ENCODE results near the gene PTPN7. TPM values are rescaled to one million over a fixed set of nuclear protein-coding genes. Genes with fewer than 3 reads are reported as not detected.
A peak's percentile ranks its signal among the peaks of the same experiment; 100 is the strongest.
"Not testable (repeated sequence)": the region's sequence is repeated elsewhere in the genome, so short reads cannot be mapped to it uniquely, and the experiment has no call there.

Gene PTPN7
- total RNA-seq, 1 donor from 2014 or later = 0.52 TPM

DNA sequence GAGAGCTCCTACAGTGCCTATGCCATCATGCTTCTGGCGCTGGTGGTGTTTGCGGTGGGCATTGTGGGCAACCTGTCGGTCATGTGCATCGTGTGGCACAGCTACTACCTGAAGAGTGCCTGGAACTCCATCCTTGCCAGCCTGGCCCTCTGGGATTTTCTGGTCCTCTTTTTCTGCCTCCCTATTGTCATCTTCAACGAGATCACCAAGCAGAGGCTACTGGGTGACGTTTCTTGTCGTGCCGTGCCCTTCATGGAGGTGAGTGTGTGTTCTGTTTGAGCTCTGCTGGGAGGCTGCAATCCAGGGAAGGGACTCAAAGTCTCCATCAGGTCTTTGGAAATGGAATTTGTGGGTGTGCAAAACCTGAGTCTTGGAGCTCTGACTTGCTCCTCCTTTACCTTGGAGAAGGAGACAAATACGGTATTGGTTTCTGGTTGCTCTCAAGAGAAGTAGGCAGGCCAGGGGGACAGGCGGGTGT, 37.0 kb downstream of the PTPN7 start:
- Histone ChIP-seq H3K36me3 (ENCODE audit: control insufficient read depth in 3 of 3, insufficient read depth in 3 of 3, low read length in 3 of 3) (no peaks in the 10 kb centered on the region), H3K27ac (ENCODE audit: low read depth, low read length) (no peak overlapping the region), H3K4me1 (ENCODE audit: control insufficient read depth in 3 of 3, insufficient read depth in 3 of 3, low read length in 3 of 3) (no peaks in the 10 kb centered on the region), H3K27me3 (ENCODE audit: control insufficient read depth in 3 of 3, insufficient read depth in 3 of 3, low read length in 3 of 3) (peaks cover 0 to 7% (median 3%) of the 10 kb centered on the region in 3 donors), H3K9ac (ENCODE audit: low read depth in 1 of 3, low read length in 3 of 3) (no peak overlapping the region), H3K4me3 (ENCODE audit: low read length in 3 of 3) (no peak overlapping the region), H3K9me3 (ENCODE audit: control insufficient read depth in 3 of 3, low read length in 3 of 3) (no peaks in the 10 kb centered on the region)

- peaks cover 0 to 7% (median 3%) of the 10 kb centered on the region in 3 donors for H3K27me3 ChIP-seq (ENCODE audit: control insufficient read depth in 3 of 3, insufficient read depth in 3 of 3, low read length in 3 of 3)
- H3K27ac ChIP-seq (ENCODE audit: low read depth, low read length) = no peak within 1 kb of the TSS
Measured at GRCh38 chr1:202122639-202123335, 37.6 kb downstream of the PTPN7 start, which contains the start of gene GPR37L1. Gene GPR37L1 (plus strand): TSS chr1:202122917. CDS start chr1:202122964, 47 bp downstream.

DNA sequence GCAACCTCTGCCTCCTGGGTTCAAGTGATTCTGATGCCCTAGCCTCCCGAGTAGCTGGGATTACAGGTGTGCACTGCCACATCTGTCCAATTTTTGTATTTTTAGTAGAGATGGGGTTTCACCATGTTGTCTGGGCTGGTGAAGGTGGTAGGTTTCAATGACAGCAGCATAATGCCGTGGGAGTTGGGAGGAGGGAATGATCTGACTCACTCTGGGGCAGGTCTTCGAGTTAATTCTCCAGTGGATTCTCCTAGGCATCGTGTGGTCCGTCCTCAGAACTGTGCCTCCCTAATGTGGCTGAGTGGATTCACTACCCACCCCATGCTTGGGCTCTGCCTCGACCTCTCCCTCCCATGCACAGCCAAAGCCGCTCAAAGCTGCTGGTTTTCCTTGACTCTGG, 39.4 kb downstream of the PTPN7 start:
- no peak overlapping the region for H3K27ac ChIP-seq (ENCODE audit: low read depth, low read length)
- peaks cover 0 to 7% (median 3%) of the 10 kb centered on the region in 3 donors for H3K27me3 ChIP-seq (ENCODE audit: control insufficient read depth in 3 of 3, insufficient read depth in 3 of 3, low read length in 3 of 3)
- no peak overlapping the region for H3K4me3 ChIP-seq (ENCODE audit: low read length in 3 of 3)
- no peak overlapping the region for H3K9ac ChIP-seq (ENCODE audit: low read depth in 1 of 3, low read length in 3 of 3)
- no peaks in the 10 kb centered on the region for H3K4me1 ChIP-seq (ENCODE audit: control insufficient read depth in 3 of 3, insufficient read depth in 3 of 3, low read length in 3 of 3)
- no peaks in the 10 kb centered on the region for H3K9me3 ChIP-seq (ENCODE audit: control insufficient read depth in 3 of 3, low read length in 3 of 3)
- H3K36me3 ChIP-seq (ENCODE audit: control insufficient read depth in 3 of 3, insufficient read depth in 3 of 3, low read length in 3 of 3) = no peaks in the 10 kb centered on the region

More at GRCh38 chr1:202122639-202123335, 37.6 kb downstream of the PTPN7 start, which contains the start of gene GPR37L1:
- no peak within 1 kb of the TSS for H3K4me3 ChIP-seq (ENCODE audit: low read length in 3 of 3)
- no peaks in the 10 kb centered on the region for H3K36me3 ChIP-seq (ENCODE audit: control insufficient read depth in 3 of 3, insufficient read depth in 3 of 3, low read length in 3 of 3)
- H3K4me1 ChIP-seq (ENCODE audit: control insufficient read depth in 3 of 3, insufficient read depth in 3 of 3, low read length in 3 of 3) = no peaks in the 10 kb centered on the region
- H3K9me3 ChIP-seq (ENCODE audit: control insufficient read depth in 3 of 3, low read length in 3 of 3) = no peaks in the 10 kb centered on the region
- no peak within 1 kb of the TSS for H3K9ac ChIP-seq (ENCODE audit: low read depth in 1 of 3, low read length in 3 of 3)

GRCh38 chr1:202117898-202118371, 42.5 kb downstream of the PTPN7 start:
- Histone ChIP-seq H3K36me3 (ENCODE audit: control insufficient read depth in 3 of 3, insufficient read depth in 3 of 3, low read length in 3 of 3) (no peaks in the 10 kb centered on the region), H3K4me1 (ENCODE audit: control insufficient read depth in 3 of 3, insufficient read depth in 3 of 3, low read length in 3 of 3) (peaks cover 8 to 10% (median 8%) of the 10 kb centered on the region in 3 donors), H3K27me3 (ENCODE audit: control insufficient read depth in 3 of 3, insufficient read depth in 3 of 3, low read length in 3 of 3) (peaks cover 0 to 7% (median 0%) of the 10 kb centered on the region in 3 donors), H3K4me3 (ENCODE audit: low read length in 3 of 3) (no peak overlapping the region), H3K9me3 (ENCODE audit: control insufficient read depth in 3 of 3, low read length in 3 of 3) (no peaks in the 10 kb centered on the region), H3K27ac (ENCODE audit: low read depth, low read length) (no peak overlapping the region), H3K9ac (ENCODE audit: low read depth in 1 of 3, low read length in 3 of 3) (no peak overlapping the region)

- Histone ChIP-seq H3K9ac (ENCODE audit: low read depth in 1 of 3, low read length in 3 of 3) (no peak overlapping the region), H3K4me3 (ENCODE audit: low read length in 3 of 3) (no peak overlapping the region), H3K36me3 (ENCODE audit: control insufficient read depth in 3 of 3, insufficient read depth in 3 of 3, low read length in 3 of 3) (no peaks in the 10 kb centered on the region), H3K4me1 (ENCODE audit: control insufficient read depth in 3 of 3, insufficient read depth in 3 of 3, low read length in 3 of 3) (peaks cover 10 to 11% (median 11%) of the 10 kb centered on the region in 3 donors), H3K9me3 (ENCODE audit: control insufficient read depth in 3 of 3, low read length in 3 of 3) (no peaks in the 10 kb centered on the region), H3K27me3 (ENCODE audit: control insufficient read depth in 3 of 3, insufficient read depth in 3 of 3, low read length in 3 of 3) (peaks cover 0 to 5% (median 0%) of the 10 kb centered on the region in 3 donors), H3K27ac (ENCODE audit: low read depth, low read length) (no peak overlapping the region)
Measured at GRCh38 chr1:202116287-202116686, 44.1 kb downstream of the PTPN7 start.

GRCh38 chr1:202113690-202114300, 46.6 kb downstream of the PTPN7 start:
- H3K9ac ChIP-seq (ENCODE audit: low read depth in 1 of 3, low read length in 3 of 3) = no peak overlapping the region
- peaks cover 10 to 11% (median 11%) of the 10 kb centered on the region in 3 donors for H3K4me1 ChIP-seq (ENCODE audit: control insufficient read depth in 3 of 3, insufficient read depth in 3 of 3, low read length in 3 of 3)
- H3K9me3 ChIP-seq (ENCODE audit: control insufficient read depth in 3 of 3, low read length in 3 of 3) = no peaks in the 10 kb centered on the region
- H3K27me3 ChIP-seq (ENCODE audit: control insufficient read depth in 3 of 3, insufficient read depth in 3 of 3, low read length in 3 of 3) = no peaks in the 10 kb centered on the region
- H3K4me3 ChIP-seq (ENCODE audit: low read length in 3 of 3) = no peak overlapping the region
- no peak overlapping the region for H3K27ac ChIP-seq (ENCODE audit: low read depth, low read length)
- H3K36me3 ChIP-seq (ENCODE audit: control insufficient read depth in 3 of 3, insufficient read depth in 3 of 3, low read length in 3 of 3) = no peaks in the 10 kb centered on the region

GRCh38 chr1:202112859-202113689, 47.3 kb downstream of the PTPN7 start:
- H3K36me3 ChIP-seq (ENCODE audit: control insufficient read depth in 3 of 3, insufficient read depth in 3 of 3, low read length in 3 of 3) = no peaks in the 10 kb centered on the region
- peaks cover 10 to 11% (median 11%) of the 10 kb centered on the region in 3 donors for H3K4me1 ChIP-seq (ENCODE audit: control insufficient read depth in 3 of 3, insufficient read depth in 3 of 3, low read length in 3 of 3)
- peak overlapping the region in 1 of 3 donors; percentile 16 for H3K9ac ChIP-seq (ENCODE audit: low read depth in 1 of 3, low read length in 3 of 3)
- H3K4me3 ChIP-seq (ENCODE audit: low read length in 3 of 3) = peak overlapping the region in 1 of 3 donors; percentile 35
- H3K9me3 ChIP-seq (ENCODE audit: control insufficient read depth in 3 of 3, low read length in 3 of 3) = no peaks in the 10 kb centered on the region
- no peaks in the 10 kb centered on the region for H3K27me3 ChIP-seq (ENCODE audit: control insufficient read depth in 3 of 3, insufficient read depth in 3 of 3, low read length in 3 of 3)
- peak overlapping the region; percentile 44 for H3K27ac ChIP-seq (ENCODE audit: low read depth, low read length)

GRCh38 chr1:202111589-202111988, 48.8 kb downstream of the PTPN7 start:
- H3K4me3 ChIP-seq (ENCODE audit: low read length in 3 of 3); H3K27me3 ChIP-seq (ENCODE audit: control insufficient read depth in 3 of 3, insufficient read depth in 3 of 3, low read length in 3 of 3); H3K27ac ChIP-seq (ENCODE audit: low read depth, low read length); H3K9ac ChIP-seq (ENCODE audit: low read depth in 1 of 3, low read length in 3 of 3); H3K9me3 ChIP-seq (ENCODE audit: control insufficient read depth in 3 of 3, low read length in 3 of 3); H3K36me3 ChIP-seq (ENCODE audit: control insufficient read depth in 3 of 3, insufficient read depth in 3 of 3, low read length in 3 of 3): not testable (repeated sequence)
- peaks cover 10 to 16% (median 11%) of the 10 kb centered on the region in 3 donors for H3K4me1 ChIP-seq (ENCODE audit: control insufficient read depth in 3 of 3, insufficient read depth in 3 of 3, low read length in 3 of 3)

DNA sequence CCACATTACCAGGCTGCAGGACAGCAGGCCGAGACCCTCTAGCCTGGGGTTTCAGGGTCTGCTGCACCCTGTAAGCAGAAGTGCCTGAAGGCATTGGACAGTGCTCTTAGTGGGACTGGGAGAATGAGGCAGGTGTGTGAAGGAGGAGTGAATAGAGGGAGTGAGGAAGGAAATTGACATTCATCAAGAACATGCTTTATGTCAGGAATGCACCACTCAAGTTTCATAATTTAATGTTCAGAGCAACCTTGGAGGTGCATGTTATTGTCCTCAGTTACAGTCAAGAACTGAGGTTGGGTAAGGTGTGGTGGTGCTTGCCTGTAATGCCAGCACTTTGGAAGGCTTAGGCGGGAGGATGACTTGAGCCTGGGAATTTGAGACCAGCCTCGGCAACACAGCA, 49.4 kb downstream of the PTPN7 start:
- Histone ChIP-seq H3K36me3 (ENCODE audit: control insufficient read depth in 3 of 3, insufficient read depth in 3 of 3, low read length in 3 of 3) (no peaks in the 10 kb centered on the region), H3K9ac (ENCODE audit: low read depth in 1 of 3, low read length in 3 of 3) (no peak overlapping the region), H3K27me3 (ENCODE audit: control insufficient read depth in 3 of 3, insufficient read depth in 3 of 3, low read length in 3 of 3) (no peaks in the 10 kb centered on the region), H3K27ac (ENCODE audit: low read depth, low read length) (no peak overlapping the region), H3K4me3 (ENCODE audit: low read length in 3 of 3) (no peak overlapping the region), H3K4me1 (ENCODE audit: control insufficient read depth in 3 of 3, insufficient read depth in 3 of 3, low read length in 3 of 3) (peaks cover 10 to 16% (median 11%) of the 10 kb centered on the region in 3 donors), H3K9me3 (ENCODE audit: control insufficient read depth in 3 of 3, low read length in 3 of 3) (no peaks in the 10 kb centered on the region)

Measured in skeletal muscle tissue (tissue), 4 donors.